ENCODE data around the gene PABPC1L. TPM values are rescaled to one million over a fixed set of nuclear protein-coding genes. Genes with fewer than 3 reads are reported as not detected.

The PABPC1L gene
- total RNA-seq, 2 experiments from 2014 or later: 88.4 to 93.8 TPM

- peaks cover 53% of the 10 kb centered on the region for H3K36me3 Mint-ChIP-seq (ENCODE audit: low read depth)
- H3K27ac Mint-ChIP-seq: peak overlapping the region; percentile 72
- H3K27me3 Mint-ChIP-seq: no peaks in the 10 kb centered on the region
- ATAC-seq (no peak), DNase-seq (no peak)
- H3K4me3 Mint-ChIP-seq: peak overlapping the region; percentile 85
- TF ChIP-seq CTCF (IDR thresholded peaks at IDR 0.05): no peak
- peaks cover 28% of the 10 kb centered on the region for H3K4me1 Mint-ChIP-seq (ENCODE audit: low read depth)
- H3K9me3 Mint-ChIP-seq: no peaks in the 10 kb centered on the region
- CTCF ChIA-PET: interaction anchor here (0.7 to 4.1 kb wide), 5 partner anchors 16 to 224 kb away, joined by 3 to 14 read pairs (median 3); no protein-coding TSS in a partner anchor
- intact Hi-C loops (cut with micrococcal nuclease): no loop called here
- POLR2A ChIA-PET: interaction anchor here (0.6 to 2.5 kb wide), 20 partner anchors 7 to 187 kb away, joined by 3 to 9 read pairs (median 4); partner anchors contain the start of genes TOMM34 and YWHAB
Observed at GRCh38 chr20:44908987-44909871, 631 bp upstream of the PABPC1L start.

GRCh38 chr20:44910690-44911262 lies 916 bp downstream of the PABPC1L start:
- intact Hi-C loops (cut with micrococcal nuclease): no loop called here
- POLR2A ChIA-PET: interaction anchor here (1.0 to 2.2 kb wide), 4 partner anchors 25 to 50 kb away, joined by 3 to 9 read pairs (median 3); partner anchors contain the start of genes TOMM34 and YWHAB
- Mint-ChIP-seq H3K4me1 (ENCODE audit: low read depth) (peaks cover 38% of the 10 kb centered on the region), H3K36me3 (ENCODE audit: low read depth) (peaks cover 50% of the 10 kb centered on the region), H3K4me3 (peak overlapping the region; percentile 85), H3K27ac (peak overlapping the region; percentile 63), H3K9me3 (no peaks in the 10 kb centered on the region), H3K27me3 (no peaks in the 10 kb centered on the region)
- TF ChIP-seq CTCF (IDR thresholded peaks at IDR 0.05): no peak
- DNase-seq (no peak), ATAC-seq (no peak)
- CTCF ChIA-PET: interaction anchor here (0.8 to 1.7 kb wide), 5 partner anchors 20 to 185 kb away, joined by 4 to 5 read pairs (median 5); no protein-coding TSS in a partner anchor

GRCh38 chr20:44911264-44911921 lies 1.5 kb downstream of the PABPC1L start:
- peaks cover 44% of the 10 kb centered on the region for H3K36me3 Mint-ChIP-seq (ENCODE audit: low read depth)
- POLR2A ChIA-PET: interaction anchor here (0.9 to 1.2 kb wide), 4 partner anchors 8 to 49 kb away, joined by 3 read pairs; partner anchors contain the start of genes TOMM34 and YWHAB
- no peaks in the 10 kb centered on the region for H3K27me3 Mint-ChIP-seq
- peak overlapping the region; percentile 56 for H3K4me3 Mint-ChIP-seq
- peak; percentile 49 for TF ChIP-seq CTCF (IDR thresholded peaks at IDR 0.05)
- intact Hi-C loops (cut with micrococcal nuclease): no loop called here
- peak; percentile 74 for DNase-seq
- no peak for ATAC-seq
- CTCF ChIA-PET: interaction anchor here (0.6 to 1.7 kb wide), 6 partner anchors 20 to 184 kb away, joined by 4 to 5 read pairs (median 4); no protein-coding TSS in a partner anchor
- H3K9me3 Mint-ChIP-seq: no peaks in the 10 kb centered on the region
- H3K27ac Mint-ChIP-seq: peak overlapping the region; percentile 49
- peaks cover 38% of the 10 kb centered on the region for H3K4me1 Mint-ChIP-seq (ENCODE audit: low read depth)

GRCh38 chr20:44912189-44912588 lies 2.3 kb downstream of the PABPC1L start:
- Mint-ChIP-seq H3K27ac (no peak overlapping the region), H3K36me3 (ENCODE audit: low read depth) (peaks cover 43% of the 10 kb centered on the region), H3K27me3 (no peaks in the 10 kb centered on the region), H3K9me3 (no peaks in the 10 kb centered on the region), H3K4me1 (ENCODE audit: low read depth) (peaks cover 38% of the 10 kb centered on the region), H3K4me3 (peak overlapping the region; percentile 10)
- POLR2A ChIA-PET: interaction anchor here (0.9 to 1.2 kb wide), 2 partner anchors 9 to 39 kb away, joined by 3 read pairs; no protein-coding TSS in a partner anchor
- DNase-seq (no peak), ATAC-seq (no peak)
- CTCF ChIA-PET: interaction anchor here (1.0 to 1.7 kb wide), 2 partner anchors 10 to 40 kb away, joined by 3 to 5 read pairs; no protein-coding TSS in a partner anchor
- intact Hi-C loops (cut with micrococcal nuclease): no loop called here
- TF ChIP-seq CTCF (IDR thresholded peaks at IDR 0.05): no peak

All from activated CD8-positive, alpha-beta T cell treated with anti-CD3 and anti-CD28 coated beads for 36 hours (primary cell).